ENCODE results near the gene QPRT.

DNA sequence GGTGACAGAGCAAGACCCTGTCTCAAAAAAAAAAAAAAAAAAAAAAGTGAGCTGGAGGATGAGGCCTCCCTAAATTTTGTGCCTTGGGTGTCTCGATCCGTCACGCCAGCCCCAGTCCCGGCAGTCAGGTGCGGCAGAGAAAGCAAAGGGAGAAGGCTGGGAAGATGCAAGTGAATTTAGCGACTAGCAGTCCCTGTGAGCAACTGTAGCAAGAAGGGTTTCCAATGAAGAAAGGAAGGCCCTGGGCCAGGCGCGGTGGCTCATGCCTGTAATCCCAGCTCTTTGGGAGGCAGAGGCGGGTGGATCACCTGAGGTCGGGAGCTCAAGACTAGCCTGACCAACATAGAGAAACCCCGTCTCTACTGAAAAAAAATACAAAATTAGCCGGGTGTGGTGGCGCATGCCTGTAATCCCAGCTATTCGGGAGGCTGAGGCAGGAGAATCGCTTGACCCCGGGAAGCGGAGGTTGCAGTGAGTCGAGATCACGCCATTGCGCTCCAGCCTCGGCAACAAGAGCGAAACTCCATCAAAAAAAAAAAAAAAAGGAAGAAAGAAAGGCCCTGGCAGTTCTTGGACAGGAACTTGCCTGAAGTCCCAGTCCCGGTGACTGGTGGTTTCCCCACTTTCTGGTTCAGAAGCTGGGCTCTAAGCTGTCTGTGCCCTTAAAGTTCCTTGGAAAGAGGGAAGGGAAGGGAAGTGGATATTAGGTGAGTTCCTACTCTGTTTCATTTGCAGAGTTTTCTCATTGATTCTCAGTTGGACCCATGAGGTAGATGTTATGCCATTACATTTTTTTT lies 1.8 kb upstream of the QPRT start:
- TF ChIP-seq, protein P1, sequence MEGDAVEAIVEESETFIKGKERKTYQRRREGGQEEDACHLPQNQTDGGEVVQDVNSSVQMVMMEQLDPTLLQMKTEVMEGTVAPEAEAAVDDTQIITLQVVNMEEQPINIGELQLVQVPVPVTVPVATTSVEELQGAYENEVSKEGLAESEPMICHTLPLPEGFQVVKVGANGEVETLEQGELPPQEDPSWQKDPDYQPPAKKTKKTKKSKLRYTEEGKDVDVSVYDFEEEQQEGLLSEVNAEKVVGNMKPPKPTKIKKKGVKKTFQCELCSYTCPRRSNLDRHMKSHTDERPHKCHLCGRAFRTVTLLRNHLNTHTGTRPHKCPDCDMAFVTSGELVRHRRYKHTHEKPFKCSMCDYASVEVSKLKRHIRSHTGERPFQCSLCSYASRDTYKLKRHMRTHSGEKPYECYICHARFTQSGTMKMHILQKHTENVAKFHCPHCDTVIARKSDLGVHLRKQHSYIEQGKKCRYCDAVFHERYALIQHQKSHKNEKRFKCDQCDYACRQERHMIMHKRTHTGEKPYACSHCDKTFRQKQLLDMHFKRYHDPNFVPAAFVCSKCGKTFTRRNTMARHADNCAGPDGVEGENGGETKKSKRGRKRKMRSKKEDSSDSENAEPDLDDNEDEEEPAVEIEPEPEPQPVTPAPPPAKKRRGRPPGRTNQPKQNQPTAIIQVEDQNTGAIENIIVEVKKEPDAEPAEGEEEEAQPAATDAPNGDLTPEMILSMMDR (IDR thresholded peaks at IDR 0.05; ENCODE audit: low read depth, low read length) = no peak
- no peak for TF ChIP-seq EZH2phosphoT487 (IDR thresholded peaks at IDR 0.05; ENCODE audit: low read depth)
